K562 (cell line): ENCODE data around the gene GATAD2B. TPM values are rescaled to one million over a fixed set of nuclear protein-coding genes. Genes with fewer than 3 reads are reported as not detected.
A peak's percentile ranks its signal among the peaks of the same experiment; 100 is the strongest.

ENCODE experiments used
- CLOCK ChIP-seq: fragments of 250-450 bp; sonication (Bioruptor Pico); IDR thresholded peaks from 2 replicates; pipeline ENCODE4 v1.4.0; 2020; ENCODE audit warnings: mild to moderate bottlenecking, moderate library complexity, borderline replicate concordance
- GATAD2A ChIP-seq: fragments of 450-650 bp; IDR thresholded peaks from 2 replicates; pipeline ENCODE4 v1.6.1; 2017
- NR2C2 ChIP-seq, 2 experiments: fragments of 200-800 bp in 1 of 2; sonication (Bioruptor generic) in 1 of 2; sonication (generic) in 1 of 2; formaldehyde crosslinking in 1 of 2; IDR thresholded peaks; 2 replicates each; pipeline versions ENCODE4 v1.6.1 to v1.8.0; 2016 to 2022; ENCODE audit warnings: mild to moderate bottlenecking in 1 of 2, missing compliant biosample characterization in 1 of 2, missing genetic modification characterization in 1 of 2, missing genetic modification reagents in 1 of 2
- SOX6 ChIP-seq: fragments of 450-650 bp; IDR thresholded peaks from 2 replicates; pipeline ENCODE4 v1.6.1; 2014; ENCODE audit warnings: mild to moderate bottlenecking
- TAF7 ChIP-seq: fragments of 450-650 bp; IDR thresholded peaks from 2 replicates; pipeline ENCODE4 v1.6.1; 2016; ENCODE audit warnings: missing genetic modification characterization, missing compliant biosample characterization
- VEZF1 ChIP-seq: fragments of 200-800 bp; sonication (Bioruptor generic); IDR thresholded peaks from 2 replicates; pipeline ENCODE4 v1.6.1; 2017; ENCODE audit warnings: missing genetic modification characterization, missing compliant biosample characterization
- ZBTB40 ChIP-seq, 2 experiments: fragments of 450-650 bp in 1 of 2; sonication (generic) in 1 of 2; formaldehyde crosslinking in 1 of 2; IDR thresholded peaks; 2 replicates each; pipeline versions ENCODE4 v1.7.1 to v1.9.0; 2016 to 2022; ENCODE audit warnings: inconsistent platforms in 1 of 2, mild to moderate bottlenecking in 1 of 2, missing genetic modification reagents in 1 of 2
- ZNF740 ChIP-seq, 3 experiments: fragments of 200-800 bp in 1 of 3; sonication (Bioruptor generic) in 1 of 3; sonication (generic) in 1 of 3; formaldehyde crosslinking in 1 of 3; IDR thresholded peaks; 2 replicates each; pipeline versions ENCODE4 v1.6.1 to v1.8.0; 2016 to 2022; ENCODE audit warnings: mild to moderate bottlenecking in 2 of 3, missing compliant biosample characterization in 2 of 3, missing genetic modification characterization in 2 of 3, missing genetic modification reagents in 1 of 3
- ZNF75A ChIP-seq: fragments of 450-650 bp; formaldehyde crosslinking; IDR thresholded peaks from 2 replicates; pipeline ENCODE4 v1.4.0; 2020; ENCODE audit warnings: mild to moderate bottlenecking
- polyA plus RNA-seq, 8 experiments: library from polyadenylated mRNA; depleted of rRNA in 4 of 8; stranded (reverse) in 5 of 8; unstranded in 3 of 8; fragments of >200 nt; fragmentation: Nextera tagmentation in 2 of 8; fragmentation: Illumina TruSeq in 1 of 8; extraction: Ambion mirVana in 2 of 8; extraction: Trizol in 1 of 8; gene quantifications; 2 replicates each; pipeline versions ENCODE4 v1.2.1 to v1.2.3, GENCODE V29; 2011 to 2014; ENCODE audit warnings: inconsistent platforms in 1 of 8, missing spikeins in 1 of 8
- total RNA-seq, 7 experiments: library from RNA; depleted of rRNA in 6 of 7; stranded (reverse); fragments of >200 nt in 6 of 7; fragmentation: Illumina TruSeq in 2 of 7; extraction: Trizol in 2 of 7; gene quantifications; 2 replicates each; pipeline versions ENCODE4 v1.2.1 to v1.2.3, GENCODE V29; 2011 to 2021; ENCODE audit warnings: low replicate concordance in 1 of 7

The GATAD2B gene
- total and polyA plus RNA-seq, 9 of the 15 experiments (the other 6 are each of a cell fraction or from before 2014, with no cell fraction given): 1.5 to 40.2 (median 4.9) TPM

- peak; percentile 51 for TF ChIP-seq ZNF740 (CRISPR knock-in tag; IDR thresholded peaks at IDR 0.05)
- TF ChIP-seq ZNF740 (tag; IDR thresholded peaks at IDR 0.05): no peak; a peak in 1 of 4 replicates
- peak; percentile 43; the same call in 1 of the 2 replicates for TF ChIP-seq VEZF1 (CRISPR knock-in tag)
- TF ChIP-seq ZBTB40 (IDR thresholded peaks at IDR 0.05): peak; percentile 8; the same call in 1 of the 2 replicates
- TF ChIP-seq ZBTB40 (CRISPR knock-in tag; IDR thresholded peaks at IDR 0.05): no peak
- TF ChIP-seq ZNF75A (CRISPR knock-in tag): no peak
- no peak for TF ChIP-seq CLOCK (CRISPR knock-in tag)
- TF ChIP-seq SOX6: no peak
- TF ChIP-seq NR2C2 (CRISPR knock-in tag; IDR thresholded peaks at IDR 0.05): no peak
- TF ChIP-seq NR2C2 (tag; IDR thresholded peaks at IDR 0.05): no peak
- TF ChIP-seq TAF7 (tag): no peak
- TF ChIP-seq GATAD2A: 0 out of 2 replicates have a peak, but pooled peaks have one; percentile 23
Measured at GRCh38 chr1:153968408-153968807, 45.6 kb upstream of the GATAD2B start (continued).
